Airway epithelial cell (primary cell): ENCODE measurements around the gene DYNC2H1. TPM values are rescaled to one million over a fixed set of nuclear protein-coding genes. Genes with fewer than 3 reads are reported as not detected.

ENCODE experiments used
- total RNA-seq: library from RNA; depleted of rRNA; stranded (reverse); fragments of >200 nt; gene quantifications from 2 replicates; pipeline ENCODE4 v1.2.3, GENCODE V29; 2015

DYNC2H1 gene
- 9.5 and 12.3 TPM in 2 replicates for total RNA-seq

GRCh38 chr11:103108933-103109817 lies at the start of gene DYNC2H1:
DYNC2H1 (plus strand) TSS chr11:103109426; CDS start chr11:103109575, 149 bp downstream.

GRCh38 chr11:103091801-103092524 lies 17.3 kb upstream of the DYNC2H1 start, which contains the start of gene DCUN1D5:
DCUN1D5 (minus strand) TSS chr11:103092160; CDS start chr11:103091872, 288 bp downstream.

Other genes with a start within 250 kb of the DYNC2H1 start
- not detected in 2 replicates for gene MMP12, start 234.4 kb upstream of the DYNC2H1 start, total RNA-seq
- 1.2 and 2.3 TPM in 2 replicates for gene MMP13, start 153.7 kb upstream of the DYNC2H1 start, total RNA-seq
- 106 and 158 TPM in 2 replicates for gene DCUN1D5, start 17.3 kb upstream of the DYNC2H1 start, total RNA-seq